Body of pancreas (tissue), 4 donors: ENCODE measurements around the gene ABTB1. TPM values are rescaled to one million over a fixed set of nuclear protein-coding genes. Genes with fewer than 3 reads are reported as not detected.

Experiments
- ATAC-seq: fragments of 150-250 bp; one replicate; pipeline ENCODE4 v1.9.1; 2016
- DNase-seq, 4 donors: peaks; one replicate each; pipeline ENCODE4 v3.0.0-alpha.2; 2019
- H3K27ac ChIP-seq, 4 donors: fragments of 200-600 bp; sonication (generic); 1 replicate in 3 of 4; 2 replicates in 1 of 4; pipeline versions ENCODE4 v1.5.1 to v1.6.1; 2016 to 2019; ENCODE audit warnings: mild to moderate bottlenecking in 1 of 4, mixed read lengths in 1 of 4, moderate library complexity in 1 of 4
- H3K27me3 ChIP-seq, 2 donors: fragments of 200-600 bp; sonication (generic); one replicate each; pipeline ENCODE4 v1.6.0; 2016; ENCODE audit warnings: mild to moderate bottlenecking in 1 of 2
- H3K36me3 ChIP-seq, 2 donors: fragments of 200-600 bp; sonication (generic); replicated peaks in 1 of 2; 2 replicates each; pipeline ENCODE4 v1.5.1; 2016; ENCODE audit warnings: low read depth in 2 of 2; ENCODE audit not compliant: insufficient read depth in 1 of 2
- H3K4me1 ChIP-seq: fragments of 200-600 bp; sonication (generic); one replicate; pipeline ENCODE4 v1.6.0; 2016
- H3K4me3 ChIP-seq, 2 donors: fragments of 200-600 bp; sonication (generic); 1 replicate in 1 of 2; 2 replicates in 1 of 2; pipeline ENCODE4 v1.5.1; 2016 to 2019
- H3K9me3 ChIP-seq, 3 donors: fragments of 200-600 bp; sonication (generic); 1 replicate in 2 of 3; 2 replicates in 1 of 3; pipeline ENCODE4 v1.5.1; 2016
- POLR2A ChIP-seq, 3 donors: fragments of 450-650 bp; IDR thresholded peaks; one replicate each; pipeline ENCODE4 v1.6.1; 2016; ENCODE audit warnings: antibody characterized with exemption in 3 of 3, mild to moderate bottlenecking in 2 of 3
- WGBS, 2 donors: methylation state at CpG; one replicate each; pipeline ENCODE4 v1.1.5; 2017; 5-methylcytosine and 5-hydroxymethylcytosine counted together
- intact Hi-C: fragments of 100-400 bp; cut with DNase I; formaldehyde crosslinking; loops from one replicate; pipeline ENCODE4 v1.15.1; 2023
- total RNA-seq, 2 donors: library from RNA; depleted of rRNA; stranded (reverse); fragments of >200 nt; gene quantifications; one replicate each; pipeline ENCODE4 v1.1.0, GENCODE V29; 2016
- TF ChIP-seq, protein P1 (sequence below), 7 experiments: fragments of 450-650 bp in 4 of 7; fragments of 200-600 bp in 3 of 7; sonication (generic) in 3 of 7; IDR thresholded peaks; one replicate each; pipeline ENCODE4 v1.5.1; 2016 to 2019; ENCODE audit warnings: antibody characterized with exemption in 7 of 7

Gene ABTB1
- total RNA-seq, 2 donors from 2014 or later: 21.4 to 34.0 TPM

DNA sequence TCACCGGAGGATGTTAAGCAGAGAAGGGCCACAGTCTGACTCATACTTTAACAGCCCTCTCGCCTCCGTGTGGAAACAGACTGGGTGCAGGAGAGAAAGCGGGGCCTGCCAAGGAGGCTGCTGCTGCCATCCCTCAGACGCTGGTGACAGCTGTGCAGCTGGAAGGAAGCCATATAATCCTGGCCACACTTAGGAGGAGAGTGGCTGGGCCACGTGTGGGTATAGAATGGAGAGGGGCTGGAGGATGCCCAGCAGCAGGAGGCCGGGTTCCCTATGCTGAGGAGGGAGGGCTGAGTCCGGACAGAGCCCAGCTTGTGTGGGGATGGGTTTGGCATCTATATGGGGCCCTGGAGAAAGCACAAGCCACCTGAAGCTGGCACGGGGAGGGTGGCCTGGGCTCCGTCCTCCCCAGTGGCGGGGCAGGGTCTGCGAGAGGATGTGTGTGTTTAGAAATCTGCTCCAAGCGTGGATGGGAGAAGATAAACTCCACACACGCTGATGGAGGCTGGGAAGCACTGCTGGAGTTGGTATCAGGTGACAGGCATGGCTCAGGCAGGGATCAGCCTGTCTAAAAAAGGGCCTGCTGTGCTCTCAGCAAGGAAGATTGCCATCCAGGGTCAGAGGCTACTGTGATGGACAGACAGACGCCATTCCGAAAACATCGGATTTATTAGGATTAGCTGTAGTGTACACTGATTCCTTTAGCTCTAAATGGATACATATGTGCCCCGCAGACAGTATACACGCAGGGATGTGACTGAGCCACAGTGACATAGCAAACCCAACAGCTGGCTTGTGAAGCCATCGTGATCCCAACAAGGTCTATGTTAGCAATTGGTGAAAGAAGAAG is 15.9 kb downstream of the ABTB1 start:
- 69 to 78% methylated on average over 20 of the region's 20 CpGs for WGBS, 2 donors
- intact Hi-C loops: loop anchor here (10.0 kb wide), 1 partner anchor 114 kb away; no protein-coding TSS in a partner anchor
- no peak for ATAC-seq
- Histone ChIP-seq H3K4me1 (no peaks in the 10 kb centered on the region), H3K27ac (no peak overlapping the region), H3K36me3 (no peaks in the 10 kb centered on the region), H3K4me3 (no peak overlapping the region), H3K9me3 (no peaks in the 10 kb centered on the region), H3K27me3 (no peaks in the 10 kb centered on the region)
- peak in 3 of 4 donors; percentile 13 to 66 (median 37) for DNase-seq
- TF ChIP-seq, protein P1, sequence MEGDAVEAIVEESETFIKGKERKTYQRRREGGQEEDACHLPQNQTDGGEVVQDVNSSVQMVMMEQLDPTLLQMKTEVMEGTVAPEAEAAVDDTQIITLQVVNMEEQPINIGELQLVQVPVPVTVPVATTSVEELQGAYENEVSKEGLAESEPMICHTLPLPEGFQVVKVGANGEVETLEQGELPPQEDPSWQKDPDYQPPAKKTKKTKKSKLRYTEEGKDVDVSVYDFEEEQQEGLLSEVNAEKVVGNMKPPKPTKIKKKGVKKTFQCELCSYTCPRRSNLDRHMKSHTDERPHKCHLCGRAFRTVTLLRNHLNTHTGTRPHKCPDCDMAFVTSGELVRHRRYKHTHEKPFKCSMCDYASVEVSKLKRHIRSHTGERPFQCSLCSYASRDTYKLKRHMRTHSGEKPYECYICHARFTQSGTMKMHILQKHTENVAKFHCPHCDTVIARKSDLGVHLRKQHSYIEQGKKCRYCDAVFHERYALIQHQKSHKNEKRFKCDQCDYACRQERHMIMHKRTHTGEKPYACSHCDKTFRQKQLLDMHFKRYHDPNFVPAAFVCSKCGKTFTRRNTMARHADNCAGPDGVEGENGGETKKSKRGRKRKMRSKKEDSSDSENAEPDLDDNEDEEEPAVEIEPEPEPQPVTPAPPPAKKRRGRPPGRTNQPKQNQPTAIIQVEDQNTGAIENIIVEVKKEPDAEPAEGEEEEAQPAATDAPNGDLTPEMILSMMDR (IDR thresholded peaks at IDR 0.05): no peak
- TF ChIP-seq POLR2A (IDR thresholded peaks at IDR 0.05): no peak

DNA sequence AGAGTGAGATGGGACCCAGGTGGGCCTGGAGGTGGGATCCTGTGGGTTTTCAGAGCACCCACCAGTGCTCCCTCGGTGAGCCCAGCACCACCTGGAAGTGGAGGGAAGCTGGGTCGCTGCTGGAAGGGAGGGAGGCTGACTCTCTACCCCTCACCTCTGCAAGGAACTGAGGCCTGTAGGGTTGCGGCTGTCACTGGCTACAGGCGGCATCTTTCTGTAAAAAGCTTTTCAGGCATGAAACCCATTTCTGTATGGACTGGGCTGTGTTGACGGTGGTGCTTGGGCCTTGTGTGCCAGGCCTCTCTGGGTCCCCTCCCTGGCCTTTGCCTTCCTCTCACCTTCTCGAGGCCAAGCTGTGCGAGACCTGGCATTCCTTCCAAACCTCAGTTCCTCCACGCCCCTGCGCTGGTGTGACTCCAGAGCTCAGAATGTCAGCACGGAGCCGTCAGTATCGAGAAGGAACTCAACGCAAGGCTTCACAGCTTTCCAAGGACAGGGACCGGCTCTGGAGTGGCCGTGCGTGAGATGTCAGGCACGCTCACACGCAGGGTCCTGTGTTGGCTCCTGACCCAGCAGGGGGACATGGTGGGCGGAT is 16.6 kb downstream of the ABTB1 start:
- no peaks in the 10 kb centered on the region for H3K4me1 ChIP-seq
- H3K27me3 ChIP-seq: no peaks in the 10 kb centered on the region
- no peak overlapping the region for H3K4me3 ChIP-seq
- no peaks in the 10 kb centered on the region for H3K36me3 ChIP-seq
- no peak overlapping the region for H3K27ac ChIP-seq
- 86 to 87% methylated on average over 11 to 19 of the region's 19 CpGs for WGBS, 2 donors
- DNase-seq (peak in 3 of 4 donors; percentile 2 to 11 (median 6)), ATAC-seq (no peak)
- intact Hi-C loops: loop anchor here (10.0 kb wide), 1 partner anchor 115 kb away; no protein-coding TSS in a partner anchor
- H3K9me3 ChIP-seq: no peaks in the 10 kb centered on the region
- TF ChIP-seq, protein P1 (IDR thresholded peaks at IDR 0.05): no peak
- TF ChIP-seq POLR2A (IDR thresholded peaks at IDR 0.05): no peak

DNA sequence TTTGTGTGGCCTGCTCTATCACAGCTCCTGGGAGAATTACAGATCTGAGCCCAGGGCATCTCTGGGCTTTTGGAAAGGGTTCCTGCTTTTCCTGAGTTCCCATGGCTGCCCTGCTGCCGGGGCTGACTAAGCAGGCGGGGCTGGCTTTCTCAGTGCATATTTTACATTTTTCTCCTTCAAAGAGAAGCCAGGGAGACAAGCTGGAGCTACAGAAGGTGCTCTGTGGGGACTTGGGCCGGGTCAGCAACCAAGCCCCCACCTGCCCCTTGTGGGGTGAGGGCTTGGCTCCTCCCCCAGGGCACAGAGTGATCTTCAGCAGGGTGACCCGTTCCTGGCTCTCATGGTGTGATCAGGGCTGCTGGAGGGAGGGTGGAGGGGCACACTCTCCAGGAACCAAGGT is 17.4 kb downstream of the ABTB1 start:
- Histone ChIP-seq H3K36me3 (no peaks in the 10 kb centered on the region), H3K27ac (no peak overlapping the region), H3K4me3 (no peak overlapping the region), H3K27me3 (no peaks in the 10 kb centered on the region), H3K4me1 (no peaks in the 10 kb centered on the region), H3K9me3 (no peaks in the 10 kb centered on the region)
- WGBS, 2 donors: 70 to 77% methylated on average over 2 to 4 of the region's 4 CpGs
- ATAC-seq: no peak
- peak in 2 of 4 donors; percentile 4 to 22 for DNase-seq
- intact Hi-C loops: no loop called here
- TF ChIP-seq, protein P1 (IDR thresholded peaks at IDR 0.05): no peak
- TF ChIP-seq POLR2A (IDR thresholded peaks at IDR 0.05): no peak

DNA sequence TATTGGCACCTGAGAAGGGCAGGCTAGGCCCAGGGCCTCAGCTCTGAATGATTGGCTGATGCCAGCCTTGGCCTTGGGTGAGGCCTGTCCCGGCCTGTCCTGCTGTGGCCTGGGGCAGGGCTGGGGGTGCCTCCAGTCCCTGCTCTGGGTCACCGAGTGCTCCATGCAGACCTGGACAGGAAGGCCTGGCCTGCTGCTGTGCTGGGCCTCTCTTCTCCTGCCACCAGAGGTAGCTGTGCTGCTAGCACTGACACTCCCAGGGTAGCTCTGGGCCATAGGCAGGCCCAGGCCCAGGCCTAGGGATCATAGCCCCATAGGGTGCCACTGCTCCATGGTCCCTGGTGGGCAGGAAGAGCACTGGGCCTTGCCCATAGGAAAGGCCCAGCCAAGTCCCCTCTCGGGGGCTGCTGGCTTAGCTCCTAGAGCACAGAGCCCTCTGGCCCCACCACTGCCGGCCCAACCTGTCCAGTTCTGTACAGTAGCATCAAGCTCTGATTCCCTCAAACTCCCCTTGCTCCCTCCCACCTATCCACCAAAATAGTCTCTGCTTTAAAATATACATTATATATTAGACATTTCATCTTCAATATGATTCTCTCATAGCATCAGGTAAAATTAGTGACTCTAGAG is 18.2 kb downstream of the ABTB1 start:
- TF ChIP-seq, protein P1 (IDR thresholded peaks at IDR 0.05): peak in 5 of 7 experiments; percentile 11 to 36 (median 29)
- TF ChIP-seq POLR2A (IDR thresholded peaks at IDR 0.05): no peak
- ATAC-seq: no peak
- Histone ChIP-seq H3K4me1 (no peaks in the 10 kb centered on the region), H3K27me3 (no peaks in the 10 kb centered on the region), H3K9me3 (no peaks in the 10 kb centered on the region), H3K4me3 (no peak overlapping the region), H3K36me3 (no peaks in the 10 kb centered on the region), H3K27ac (no peak overlapping the region)
- intact Hi-C loops: no loop called here
- WGBS, 2 donors: 88 to 100% methylated on average over 2 to 4 of the region's 4 CpGs
- DNase-seq: peak in 2 of 4 donors; percentile 28 to 52
